Activated CD4-positive, alpha-beta T cell treated with anti-CD3 and anti-CD28 coated beads, Interleukin-2, amount 10 ng/mL, durations not matched to agents 24 days and 14 days (primary cell): ENCODE measurements around the gene SLC44A5. TPM values are rescaled to one million over a fixed set of nuclear protein-coding genes. Genes with fewer than 3 reads are reported as not detected.
A peak's percentile ranks its signal among the peaks of the same experiment; 100 is the strongest.
"Not testable (repeated sequence)": the region's sequence is repeated elsewhere in the genome, so short reads cannot be mapped to it uniquely, and the experiment has no call there.

ENCODE experiments used
- DNase-seq: peaks from one replicate; pipeline ENCODE4 v3.0.0; 2022
- H3K27ac Mint-ChIP-seq: one replicate; pipeline ENCODE4 v1.8.0; 2022; ENCODE audit warnings: mild to moderate bottlenecking, mixed read lengths
- H3K27me3 Mint-ChIP-seq: one replicate; pipeline ENCODE4 v1.8.0; 2022; ENCODE audit warnings: mixed read lengths
- H3K36me3 Mint-ChIP-seq: one replicate; pipeline ENCODE4 v1.8.0; 2022; ENCODE audit warnings: low read depth, mild to moderate bottlenecking, mixed read lengths
- H3K4me1 Mint-ChIP-seq: one replicate; pipeline ENCODE4 v1.8.0; 2021; ENCODE audit warnings: mixed read lengths
- H3K4me3 Mint-ChIP-seq: one replicate; pipeline ENCODE4 v1.8.0; 2022; ENCODE audit warnings: mild to moderate bottlenecking, moderate library complexity, mixed read lengths
- H3K9me3 Mint-ChIP-seq: one replicate; pipeline ENCODE4 v1.8.0; 2021; ENCODE audit warnings: mixed read lengths
- intact Hi-C: fragments of 100-400 bp; cut with micrococcal nuclease; formaldehyde crosslinking; loops from one replicate; pipeline ENCODE4 v1.15.1; 2023
- total RNA-seq: library from RNA; stranded (reverse); gene quantifications from 2 replicates; pipeline ENCODE4 v1.2.3, GENCODE V29; 2022

The SLC44A5 gene
- total RNA-seq, 1 donor from 2014 or later, result not detected

DNA sequence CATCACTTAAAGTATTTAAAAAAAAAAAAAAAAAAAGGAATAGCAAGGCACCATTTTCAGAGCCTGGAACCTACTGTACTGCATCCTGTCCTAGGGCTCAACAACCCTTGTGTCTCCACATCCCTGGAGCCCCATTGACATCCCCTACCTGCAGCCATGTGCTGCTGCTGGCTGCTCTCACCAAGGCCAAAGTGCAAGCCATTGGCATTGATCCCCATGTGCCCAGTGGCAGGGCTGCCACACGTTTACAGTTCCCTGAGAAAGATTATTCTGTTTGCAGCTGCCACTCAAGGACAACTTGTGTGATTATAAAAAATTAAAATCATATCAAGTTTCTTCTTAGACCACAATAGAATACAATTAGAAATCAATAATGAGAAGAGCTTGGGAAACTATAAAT lies 346.8 kb downstream of the SLC44A5 start:
- Mint-ChIP-seq H3K4me1 (no peaks in the 10 kb centered on the region), H3K27ac (no peak overlapping the region), H3K36me3 (no peaks in the 10 kb centered on the region), H3K9me3 (no peaks in the 10 kb centered on the region), H3K4me3 (no peak overlapping the region), H3K27me3 (no peaks in the 10 kb centered on the region)
- intact Hi-C loops, result loop anchor here (2.0 kb wide), 1 partner anchor 369 kb away; no protein-coding TSS in a partner anchor
- DNase-seq, result peak; percentile 16

DNA sequence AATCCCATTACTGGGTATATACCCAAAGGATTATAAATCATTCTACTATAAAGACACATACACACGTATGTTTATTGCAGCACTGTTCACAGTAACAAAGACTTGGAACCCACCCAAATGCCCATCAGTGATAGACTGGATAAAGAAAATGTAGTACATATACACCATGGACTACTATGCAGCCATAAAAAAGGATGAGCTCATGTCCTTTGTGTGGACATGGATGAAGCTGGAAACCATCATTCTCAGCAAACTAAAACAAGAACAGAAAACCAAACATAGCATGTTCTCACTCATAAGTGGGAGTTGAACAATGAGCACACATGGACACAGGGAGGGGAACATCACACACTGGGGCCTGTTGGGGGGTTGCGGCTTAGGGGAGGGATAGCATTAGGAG lies 347.3 kb downstream of the SLC44A5 start:
- H3K4me3 Mint-ChIP-seq, result not testable (repeated sequence)

DNA sequence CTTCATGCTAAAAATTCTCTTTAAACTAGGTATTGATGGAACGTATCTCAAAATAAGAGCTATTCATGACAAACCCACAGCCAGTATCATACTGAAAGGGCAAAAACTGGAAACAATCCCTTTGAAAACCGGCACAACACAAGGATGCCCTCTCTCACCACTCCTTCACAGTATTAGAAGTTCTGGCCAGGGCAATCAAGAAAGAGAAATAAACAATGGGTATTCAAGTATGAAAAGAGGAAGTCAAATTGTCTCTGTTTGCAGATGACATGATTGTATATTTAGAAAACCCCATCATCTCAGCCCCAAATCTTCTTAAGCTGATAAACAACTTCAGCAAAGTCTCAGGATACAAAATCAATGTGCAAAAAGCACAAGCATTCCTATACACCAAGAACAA lies 349.0 kb downstream of the SLC44A5 start:
- H3K4me1 Mint-ChIP-seq, H3K27ac Mint-ChIP-seq, H3K4me3 Mint-ChIP-seq, DNase-seq, H3K9me3 Mint-ChIP-seq, H3K27me3 Mint-ChIP-seq, intact Hi-C loops, H3K36me3 Mint-ChIP-seq: not testable (repeated sequence)

More for the DNA sequence above, 347.3 kb downstream of the SLC44A5 start:
- intact Hi-C loops, result loop anchor here (2.0 kb wide), 1 partner anchor 369 kb away; no protein-coding TSS in a partner anchor
- H3K27ac Mint-ChIP-seq, H3K9me3 Mint-ChIP-seq, H3K4me1 Mint-ChIP-seq, H3K27me3 Mint-ChIP-seq, DNase-seq, H3K36me3 Mint-ChIP-seq: not testable (repeated sequence)

DNA sequence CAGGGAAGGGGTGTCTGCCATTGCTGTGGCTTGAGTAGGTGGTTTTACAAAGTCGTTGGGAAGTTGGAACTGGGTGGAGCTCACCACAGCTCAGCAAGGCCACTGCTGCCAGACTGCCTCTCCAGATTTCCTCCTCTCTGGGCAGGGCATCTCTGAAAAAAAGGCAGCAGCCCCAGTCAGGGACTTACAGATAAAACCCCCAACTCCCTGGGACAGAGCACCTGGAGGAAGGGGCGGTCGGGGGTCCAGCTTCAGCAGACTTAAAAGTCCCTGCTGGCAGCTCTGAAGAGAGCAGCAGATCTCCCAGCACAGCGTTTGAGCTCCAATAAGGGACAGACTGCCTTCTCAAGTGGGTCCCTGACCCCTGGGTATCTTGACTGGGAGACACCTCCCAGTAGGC lies 352.6 kb downstream of the SLC44A5 start:
- intact Hi-C loops, result no loop called here
- Mint-ChIP-seq H3K9me3 (no peaks in the 10 kb centered on the region), H3K4me1 (no peaks in the 10 kb centered on the region), H3K27me3 (no peaks in the 10 kb centered on the region), H3K27ac (no peak overlapping the region), H3K36me3 (no peaks in the 10 kb centered on the region), H3K4me3 (no peak overlapping the region)
- no peak for DNase-seq

DNA sequence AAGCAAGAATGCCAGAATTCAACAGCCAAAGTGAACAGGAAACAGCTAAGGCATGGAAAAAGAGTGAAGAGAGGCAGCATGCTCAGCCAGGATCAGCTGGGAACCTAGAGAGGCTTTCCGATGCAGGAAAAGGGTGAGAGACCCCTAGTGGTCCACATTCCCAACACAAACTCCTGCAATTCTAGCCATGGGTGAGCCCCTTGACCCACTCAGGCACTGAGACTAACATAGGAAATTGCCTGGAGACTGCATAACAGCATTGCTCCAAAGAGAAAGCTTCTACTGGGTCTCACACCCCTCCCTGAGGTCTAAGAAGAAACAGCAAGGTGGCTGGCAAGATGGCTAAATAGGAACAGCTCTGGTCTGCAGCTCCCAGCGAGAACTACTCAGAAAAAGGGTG lies 353.5 kb downstream of the SLC44A5 start:
- no peak for DNase-seq
- H3K4me3 Mint-ChIP-seq, result no peak overlapping the region
- no peak overlapping the region for H3K27ac Mint-ChIP-seq
- intact Hi-C loops, result no loop called here
- no peaks in the 10 kb centered on the region for H3K36me3 Mint-ChIP-seq
- no peaks in the 10 kb centered on the region for H3K9me3 Mint-ChIP-seq
- no peaks in the 10 kb centered on the region for H3K4me1 Mint-ChIP-seq
- no peaks in the 10 kb centered on the region for H3K27me3 Mint-ChIP-seq

DNA sequence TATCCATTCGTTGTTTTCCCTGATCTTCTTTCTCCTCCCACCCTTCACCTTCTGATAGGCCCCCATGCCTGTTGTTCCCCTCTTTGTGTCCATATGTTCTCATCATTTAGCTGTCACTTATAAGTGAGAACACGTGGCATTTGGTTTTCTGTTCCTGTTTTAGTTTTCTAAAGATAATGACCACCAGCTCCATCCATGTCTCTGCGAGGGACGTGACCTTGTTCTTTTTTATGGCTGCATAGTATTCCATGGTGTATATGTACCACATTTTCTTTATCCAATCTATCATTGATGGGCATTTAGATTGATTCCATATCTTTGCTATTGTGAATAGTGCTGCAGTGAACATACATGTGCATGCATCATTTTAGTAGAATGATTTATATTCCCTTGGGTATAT lies 360.8 kb downstream of the SLC44A5 start:
- intact Hi-C loops, H3K36me3 Mint-ChIP-seq, H3K27ac Mint-ChIP-seq, H3K9me3 Mint-ChIP-seq, H3K4me3 Mint-ChIP-seq, H3K4me1 Mint-ChIP-seq, H3K27me3 Mint-ChIP-seq, DNase-seq: not testable (repeated sequence)

DNA sequence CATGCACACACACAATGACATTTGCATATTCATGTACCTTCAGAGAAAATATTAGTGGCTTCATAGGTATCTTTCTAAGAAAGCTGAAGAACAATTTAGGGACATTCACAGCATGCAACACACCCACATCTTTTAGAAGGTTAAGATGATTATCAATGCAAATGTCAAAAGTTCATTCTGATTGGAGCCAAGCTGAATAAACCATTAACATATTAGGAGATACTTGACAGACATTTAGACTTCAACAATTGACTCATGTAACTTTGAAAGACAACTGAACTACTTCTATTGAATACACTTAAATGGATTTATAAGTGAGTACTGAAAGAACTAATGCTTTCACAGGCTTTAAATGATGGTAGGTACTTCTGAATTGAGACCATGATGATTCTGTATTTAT lies 365.7 kb downstream of the SLC44A5 start:
- Mint-ChIP-seq H3K27me3 (no peaks in the 10 kb centered on the region), H3K4me1 (no peaks in the 10 kb centered on the region), H3K36me3 (no peaks in the 10 kb centered on the region), H3K9me3 (no peaks in the 10 kb centered on the region), H3K27ac (no peak overlapping the region), H3K4me3 (no peak overlapping the region)
- intact Hi-C loops, result no loop called here
- no peak for DNase-seq

DNA sequence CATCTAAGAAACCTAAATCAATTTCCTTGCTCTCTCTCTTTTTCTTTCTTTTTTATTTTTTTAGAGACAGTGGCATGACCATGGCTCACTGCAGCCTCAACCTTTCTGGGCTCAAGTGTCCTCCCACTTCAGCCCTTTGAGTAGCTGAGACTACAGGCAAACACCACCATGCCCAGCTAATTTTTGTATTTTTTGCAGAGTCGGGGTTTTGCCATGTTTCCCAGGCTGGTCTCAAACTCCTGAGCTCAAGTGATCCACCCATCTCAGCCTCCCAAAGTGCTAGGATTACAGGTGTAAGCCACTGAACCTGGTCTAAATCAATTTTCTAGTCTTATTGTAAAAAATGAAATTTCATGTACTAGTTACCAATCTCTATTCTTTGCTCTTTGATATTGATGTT lies 367.8 kb downstream of the SLC44A5 start:
- DNase-seq, result no peak
- no peaks in the 10 kb centered on the region for H3K9me3 Mint-ChIP-seq
- intact Hi-C loops, result no loop called here
- no peaks in the 10 kb centered on the region for H3K27me3 Mint-ChIP-seq
- H3K27ac Mint-ChIP-seq, result no peak overlapping the region
- H3K4me1 Mint-ChIP-seq, result no peaks in the 10 kb centered on the region
- no peaks in the 10 kb centered on the region for H3K36me3 Mint-ChIP-seq
- H3K4me3 Mint-ChIP-seq, result no peak overlapping the region

DNA sequence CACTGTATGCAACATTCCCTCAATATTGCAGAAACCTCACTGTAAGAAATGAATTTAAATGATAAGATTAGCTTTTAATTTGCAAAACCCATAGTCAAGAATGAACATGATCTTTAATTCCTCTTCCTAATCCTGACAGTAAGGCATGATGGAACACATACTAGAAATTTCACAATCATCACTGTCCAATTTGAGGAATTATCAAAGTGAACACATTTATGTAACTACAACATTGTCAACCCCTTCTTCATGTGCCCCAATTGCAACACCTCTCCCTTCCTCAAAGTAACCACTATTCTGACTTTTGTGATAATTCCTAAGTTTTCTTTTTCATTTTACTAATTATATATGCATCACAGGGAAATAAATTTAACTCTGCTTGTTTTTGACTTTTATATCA lies 373.6 kb downstream of the SLC44A5 start:
- Mint-ChIP-seq H3K9me3 (no peaks in the 10 kb centered on the region), H3K4me3 (no peak overlapping the region), H3K4me1 (no peaks in the 10 kb centered on the region)

DNA sequence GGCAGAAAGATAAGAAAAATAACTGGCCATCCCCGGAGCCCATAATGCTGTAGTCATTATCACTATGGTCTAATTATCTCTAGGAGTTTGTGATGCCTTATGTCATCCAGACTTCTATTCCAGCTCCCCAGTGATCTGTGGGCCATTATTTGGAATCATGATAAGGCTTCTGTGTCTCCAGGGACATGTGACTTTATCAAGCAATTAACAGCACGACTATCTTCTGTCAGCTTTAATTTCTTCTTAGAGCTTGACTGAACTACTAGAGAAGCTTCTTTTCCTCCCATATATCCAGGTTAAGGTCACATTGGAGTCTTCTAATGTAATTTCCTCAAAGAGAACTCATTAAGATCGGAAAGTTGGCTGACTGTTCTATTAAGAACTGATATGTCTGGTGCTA lies 376.4 kb downstream of the SLC44A5 start:
- H3K27me3 Mint-ChIP-seq, result no peaks in the 10 kb centered on the region
- intact Hi-C loops, result no loop called here
- H3K4me1 Mint-ChIP-seq, result no peaks in the 10 kb centered on the region
- no peaks in the 10 kb centered on the region for H3K9me3 Mint-ChIP-seq
- DNase-seq, result no peak
- no peak overlapping the region for H3K27ac Mint-ChIP-seq
- no peaks in the 10 kb centered on the region for H3K36me3 Mint-ChIP-seq
- H3K4me3 Mint-ChIP-seq, result no peak overlapping the region

More for the DNA sequence above, 373.6 kb downstream of the SLC44A5 start:
- Mint-ChIP-seq H3K27ac (no peak overlapping the region), H3K27me3 (no peaks in the 10 kb centered on the region), H3K36me3 (no peaks in the 10 kb centered on the region)
- intact Hi-C loops, result no loop called here
- DNase-seq, result no peak

DNA sequence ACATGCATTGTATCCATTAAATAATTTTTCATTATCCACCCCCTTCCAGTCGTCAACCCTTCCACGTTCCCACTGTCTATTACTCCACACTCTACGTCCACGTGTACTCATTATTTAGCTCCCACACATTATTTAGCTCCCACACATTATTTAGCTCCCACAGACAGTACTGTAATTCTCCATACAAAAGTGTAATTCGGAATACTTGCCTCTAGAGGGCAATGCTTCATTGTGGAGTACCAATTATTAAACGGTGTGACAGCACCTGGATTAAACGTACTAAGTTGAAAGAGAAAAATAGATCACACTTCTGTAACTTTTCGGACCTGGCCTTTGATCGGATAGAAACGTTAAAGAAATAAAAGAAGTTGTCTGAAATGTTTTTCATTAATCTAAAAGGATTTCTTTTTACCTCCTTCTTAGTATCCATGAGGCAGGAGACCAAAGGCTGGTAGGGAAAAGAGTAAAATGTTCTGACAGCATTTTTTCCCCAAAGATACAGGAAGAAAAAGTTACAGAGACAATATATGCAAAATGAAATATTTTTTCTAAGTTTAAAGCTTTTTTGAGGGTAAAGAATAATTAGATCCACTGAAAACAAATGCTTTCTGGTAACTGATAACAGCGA lies 377.5 kb downstream of the SLC44A5 start:
- Mint-ChIP-seq H3K9me3 (no peaks in the 10 kb centered on the region), H3K27me3 (no peaks in the 10 kb centered on the region), H3K4me3 (no peak overlapping the region), H3K4me1 (no peaks in the 10 kb centered on the region), H3K27ac (no peak overlapping the region), H3K36me3 (no peaks in the 10 kb centered on the region)
- intact Hi-C loops, result no loop called here
- DNase-seq, result peak; percentile 58

DNA sequence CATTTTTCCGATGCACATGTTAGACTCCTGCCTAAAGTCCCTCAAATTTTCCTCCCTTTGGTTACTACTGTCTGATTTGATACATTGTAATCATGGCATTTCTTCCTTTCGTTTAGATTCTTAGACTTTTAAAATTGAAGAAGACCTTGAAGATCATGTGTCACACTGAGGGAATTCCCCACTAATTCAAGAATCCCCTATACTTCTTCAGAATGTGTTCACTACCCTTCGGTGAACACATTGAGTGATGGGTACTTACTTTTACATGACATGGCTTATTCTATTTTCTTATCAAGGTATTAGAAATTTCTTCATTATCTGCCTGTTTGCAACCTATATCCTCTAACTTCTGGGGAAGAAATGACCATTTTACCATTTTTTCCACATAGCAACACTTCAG lies 390.8 kb downstream of the SLC44A5 start:
- Mint-ChIP-seq H3K4me1 (no peaks in the 10 kb centered on the region), H3K4me3 (no peak overlapping the region), H3K9me3 (no peaks in the 10 kb centered on the region), H3K27me3 (no peaks in the 10 kb centered on the region), H3K36me3 (no peaks in the 10 kb centered on the region), H3K27ac (no peak overlapping the region)
- intact Hi-C loops, result no loop called here
- no peak for DNase-seq

DNA sequence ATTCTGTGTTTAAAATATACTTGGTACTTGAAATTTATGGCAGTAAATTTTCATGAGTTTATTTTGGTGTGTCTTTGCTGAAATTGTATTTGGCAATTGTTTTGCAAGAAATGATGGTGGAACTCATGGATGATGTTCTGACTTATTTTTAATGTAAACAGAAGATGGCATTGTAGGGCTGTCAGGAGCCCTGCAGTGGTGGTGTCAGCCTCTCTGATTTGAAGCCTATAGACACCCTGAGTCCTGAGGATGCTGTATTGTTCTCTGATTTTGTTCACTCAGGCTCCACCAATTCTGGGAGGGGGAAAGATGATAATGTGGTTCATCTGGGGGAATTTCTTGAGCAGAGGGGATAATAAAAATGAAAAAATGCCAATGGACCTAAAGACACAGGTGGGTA lies 396.9 kb downstream of the SLC44A5 start:
- DNase-seq, result no peak
- Mint-ChIP-seq H3K27me3 (no peaks in the 10 kb centered on the region), H3K27ac (no peak overlapping the region), H3K4me3 (no peak overlapping the region), H3K4me1 (no peaks in the 10 kb centered on the region), H3K9me3 (no peaks in the 10 kb centered on the region), H3K36me3 (no peaks in the 10 kb centered on the region)
- intact Hi-C loops, result no loop called here

DNA sequence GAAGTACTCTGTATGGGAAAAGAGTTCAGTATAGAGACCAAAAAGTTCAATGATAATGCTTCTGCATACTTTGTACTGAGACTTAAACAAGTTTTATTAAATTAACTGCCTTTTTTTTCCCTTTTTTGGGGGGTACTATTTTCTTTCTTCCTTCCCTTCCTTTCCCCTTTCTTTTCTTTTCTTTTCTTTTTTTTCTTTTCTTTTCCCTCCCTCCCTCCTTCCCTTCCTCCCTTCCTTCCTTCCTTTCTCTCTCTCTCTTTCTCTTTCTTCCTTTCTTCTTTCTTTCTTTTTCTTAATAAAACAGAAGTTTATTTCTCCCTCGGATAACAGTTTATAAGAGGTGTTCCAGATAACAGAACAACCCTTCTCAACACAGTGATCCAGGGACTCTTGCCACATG lies 399.3 kb downstream of the SLC44A5 start:
- Mint-ChIP-seq H3K4me3 (no peak overlapping the region), H3K9me3 (no peaks in the 10 kb centered on the region), H3K27ac (no peak overlapping the region), H3K36me3 (no peaks in the 10 kb centered on the region), H3K4me1 (no peaks in the 10 kb centered on the region), H3K27me3 (no peaks in the 10 kb centered on the region)
- DNase-seq, result no peak
- intact Hi-C loops, result no loop called here

DNA sequence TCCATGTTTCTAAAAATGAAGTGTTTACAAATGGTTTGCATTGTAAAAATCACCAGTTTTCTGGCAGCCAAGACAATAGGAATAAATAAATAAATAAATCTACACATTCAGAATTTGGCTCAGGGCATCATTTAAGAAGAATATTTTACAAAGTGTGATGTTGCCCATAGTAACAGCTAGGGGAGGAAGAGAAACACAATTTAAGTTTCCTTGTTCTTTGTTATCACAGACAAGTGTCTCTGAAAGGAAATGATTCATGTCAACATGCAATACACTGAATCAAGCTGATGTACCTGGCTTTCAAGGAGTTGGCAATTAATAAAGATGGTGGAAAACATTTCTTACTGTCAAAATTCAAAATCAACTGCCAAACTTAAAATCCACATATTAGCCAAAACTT lies 402.1 kb downstream of the SLC44A5 start:
- Mint-ChIP-seq H3K27me3 (no peaks in the 10 kb centered on the region), H3K27ac (no peak overlapping the region), H3K36me3 (no peaks in the 10 kb centered on the region), H3K4me3 (no peak overlapping the region), H3K9me3 (no peaks in the 10 kb centered on the region), H3K4me1 (no peaks in the 10 kb centered on the region)
- DNase-seq, result no peak
- intact Hi-C loops, result no loop called here
